ENCODE data around the gene PRR5L.

Gene PRR5L

DNA sequence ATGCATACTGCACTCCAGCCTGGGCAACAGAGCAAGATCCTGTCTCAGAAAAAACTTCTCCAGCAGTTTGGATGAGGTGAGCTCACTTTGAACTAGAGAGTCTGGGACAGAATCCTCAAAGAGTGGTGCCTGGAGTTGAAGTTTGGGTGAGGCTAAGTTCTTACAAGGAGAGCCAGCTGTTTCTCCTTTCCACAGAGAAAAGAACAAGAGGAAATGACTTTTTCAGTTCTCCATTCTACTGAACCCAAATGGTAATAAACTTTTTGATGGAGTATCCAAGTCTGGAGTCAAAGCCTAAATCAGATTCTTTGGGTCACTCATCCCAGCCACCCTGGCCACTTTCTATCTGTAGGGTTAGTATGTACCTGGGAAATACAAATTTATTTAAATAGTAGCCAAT lies 111.3 kb downstream of the PRR5L start:
- DNase-seq: no peak

DNA sequence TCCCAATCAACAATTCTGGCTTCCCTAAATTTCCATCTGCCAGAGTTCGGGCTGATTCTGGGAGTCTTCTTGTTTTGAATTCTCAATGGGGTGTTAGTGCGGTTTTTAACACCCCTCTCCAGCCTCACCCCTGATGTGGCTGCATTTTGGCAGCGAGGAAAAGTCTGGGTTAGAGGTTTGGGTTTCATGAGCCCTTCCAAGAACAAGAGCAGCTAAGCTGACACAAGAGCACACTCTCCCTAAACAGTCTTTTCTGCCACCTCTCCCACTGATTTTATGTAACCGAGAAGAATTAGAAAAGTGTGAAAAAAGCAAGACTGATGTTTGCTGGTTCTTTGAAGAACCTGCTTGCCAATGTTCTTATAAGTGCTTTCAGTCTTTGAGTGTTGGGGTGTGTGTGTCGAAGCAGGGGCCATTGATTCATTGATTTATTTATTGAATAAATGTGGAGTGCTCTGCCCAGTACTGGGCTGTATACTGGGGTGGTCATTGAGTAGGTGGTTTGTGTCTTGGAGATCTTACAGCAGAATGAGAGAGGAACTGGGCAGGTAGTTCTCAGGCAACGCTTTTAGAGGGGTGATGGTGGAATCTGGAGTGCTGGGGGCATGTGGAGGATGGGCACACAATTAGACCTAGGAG lies 112.5 kb downstream of the PRR5L start:
- DNase-seq: no peak

GRCh38 chr11:36409152-36409816 lies 113.2 kb downstream of the PRR5L start:
- DNase-seq: no peak

DNA sequence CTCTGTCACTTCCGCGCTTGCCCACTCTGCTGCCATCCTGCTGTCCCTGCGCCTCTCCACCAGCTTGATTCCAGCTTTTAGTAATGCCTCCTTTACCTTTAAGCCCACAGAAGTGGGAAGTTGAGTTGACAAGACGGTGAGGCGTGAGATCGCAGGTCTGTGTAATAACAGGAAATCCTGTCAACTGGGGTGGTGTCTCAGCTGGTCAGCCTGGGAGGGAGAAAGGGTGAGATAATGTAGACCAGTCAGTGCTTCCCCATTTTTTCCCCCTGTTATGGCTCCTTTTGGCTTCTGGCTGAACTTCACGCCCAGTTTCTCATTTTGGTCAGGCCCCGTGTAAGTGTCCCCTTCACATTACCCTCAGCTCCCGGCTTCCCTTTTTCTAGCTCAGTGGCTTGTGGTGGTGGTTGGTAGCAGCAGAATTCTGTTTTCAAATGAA lies 115.1 kb downstream of the PRR5L start:
- no peak for DNase-seq

GRCh38 chr11:36412781-36413383 lies 116.8 kb downstream of the PRR5L start:
- no peak for DNase-seq

DNA sequence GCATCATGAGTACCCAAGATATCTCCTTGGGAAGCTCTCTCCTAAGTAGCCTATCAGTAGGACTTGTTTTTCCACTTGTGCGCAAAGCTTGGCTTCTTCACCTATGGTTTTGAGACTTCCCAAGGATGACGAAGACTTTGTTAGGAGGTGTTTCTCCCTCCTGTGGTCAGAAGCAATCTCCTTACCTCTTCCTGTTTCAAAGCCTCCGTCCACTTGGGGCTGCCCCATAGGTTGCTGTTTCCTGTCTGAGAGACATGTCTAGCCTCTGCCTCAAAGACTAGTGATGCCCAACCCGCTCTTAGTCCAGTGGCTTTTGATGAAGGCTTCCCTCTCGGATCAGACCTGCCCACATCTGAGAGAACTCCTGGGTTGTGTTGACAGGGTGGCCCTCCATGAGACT lies 121.1 kb downstream of the PRR5L start:
- no peak for DNase-seq

- no peak for DNase-seq
Measured at GRCh38 chr11:36419791-36420424, 123.8 kb downstream of the PRR5L start.

DNA sequence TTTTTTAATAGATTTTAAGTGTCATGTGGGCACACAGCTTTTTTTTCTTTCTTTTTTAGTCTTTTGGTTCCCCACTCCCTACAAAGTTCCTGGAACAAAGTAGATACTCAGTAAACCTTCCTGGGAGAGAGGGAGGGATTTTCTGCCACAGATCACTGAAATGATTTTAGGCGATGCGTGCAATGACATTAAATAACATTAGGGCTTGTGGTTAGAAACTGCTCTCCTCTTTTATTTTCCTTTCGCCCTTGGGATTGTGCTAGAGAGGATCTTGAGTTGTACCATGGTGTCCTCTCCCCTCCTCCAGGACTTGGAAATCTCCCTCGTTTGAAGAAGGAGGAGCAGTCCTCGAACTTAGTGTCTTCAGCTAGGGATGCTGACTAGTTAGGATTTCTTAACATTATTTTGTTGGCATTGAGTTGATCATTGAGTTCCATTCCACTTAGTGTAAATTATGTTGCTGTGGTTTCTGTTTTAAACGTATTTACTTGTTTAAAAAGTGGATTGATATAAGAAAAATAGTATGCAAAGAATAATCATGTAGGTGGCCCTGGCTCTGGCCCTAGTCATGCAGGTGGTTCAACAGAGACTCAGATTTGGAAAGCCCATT lies 125.6 kb downstream of the PRR5L start:
- no peak for DNase-seq

GRCh38 chr11:36425561-36426081 lies 129.5 kb downstream of the PRR5L start:
- no peak for DNase-seq

DNA sequence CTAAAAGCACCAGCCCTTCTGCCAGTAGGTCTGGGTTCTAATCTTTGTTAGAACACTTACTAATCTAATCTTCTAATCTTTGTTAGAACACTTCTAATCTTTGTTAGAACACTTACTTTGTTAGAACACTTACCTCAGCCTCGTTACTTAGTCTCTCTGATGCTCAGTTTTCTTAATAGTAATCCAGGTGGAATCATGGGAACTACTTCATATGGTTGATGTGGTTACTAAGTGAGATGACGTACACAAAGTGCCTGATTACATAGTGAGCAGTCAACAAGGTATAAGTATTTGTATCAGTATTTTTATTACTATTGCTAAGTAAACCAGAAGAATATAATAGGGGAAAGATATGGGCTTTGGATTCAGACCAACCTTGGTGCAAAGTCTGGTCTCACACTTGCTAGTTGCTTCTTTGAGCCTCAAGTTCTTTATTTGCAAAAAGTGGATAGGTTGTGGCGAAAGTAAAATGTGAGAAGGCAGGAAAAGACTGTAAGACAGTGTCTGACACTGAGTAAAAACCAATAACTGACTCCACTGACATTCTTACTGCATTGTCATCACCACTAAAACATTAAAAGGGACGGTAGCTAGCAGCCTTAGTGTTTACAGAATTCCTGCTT lies 130.2 kb downstream of the PRR5L start:
- no peak for DNase-seq

GRCh38 chr11:36427079-36427478 lies 131.0 kb downstream of the PRR5L start:
- no peak for DNase-seq

DNA sequence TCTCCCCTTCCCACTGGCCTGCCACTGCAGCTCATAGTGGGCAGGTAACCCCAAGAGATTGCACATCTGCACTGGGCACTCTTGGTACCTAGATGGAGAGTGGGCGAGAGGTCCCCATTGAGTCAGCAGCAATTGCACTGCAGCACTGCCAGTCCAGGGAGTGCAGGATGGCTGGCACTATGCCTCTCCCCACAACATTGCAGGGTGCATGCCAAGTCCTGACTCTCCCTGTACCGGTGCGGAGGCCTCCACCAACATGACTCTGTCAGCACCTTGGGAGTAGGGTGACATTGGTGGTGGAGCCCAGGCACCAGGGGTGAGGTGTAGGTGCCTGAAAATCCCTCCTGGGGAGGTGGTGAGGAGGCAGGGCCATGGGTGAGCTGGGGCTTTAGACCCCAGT lies 131.8 kb downstream of the PRR5L start:
- DNase-seq: no peak

DNA sequence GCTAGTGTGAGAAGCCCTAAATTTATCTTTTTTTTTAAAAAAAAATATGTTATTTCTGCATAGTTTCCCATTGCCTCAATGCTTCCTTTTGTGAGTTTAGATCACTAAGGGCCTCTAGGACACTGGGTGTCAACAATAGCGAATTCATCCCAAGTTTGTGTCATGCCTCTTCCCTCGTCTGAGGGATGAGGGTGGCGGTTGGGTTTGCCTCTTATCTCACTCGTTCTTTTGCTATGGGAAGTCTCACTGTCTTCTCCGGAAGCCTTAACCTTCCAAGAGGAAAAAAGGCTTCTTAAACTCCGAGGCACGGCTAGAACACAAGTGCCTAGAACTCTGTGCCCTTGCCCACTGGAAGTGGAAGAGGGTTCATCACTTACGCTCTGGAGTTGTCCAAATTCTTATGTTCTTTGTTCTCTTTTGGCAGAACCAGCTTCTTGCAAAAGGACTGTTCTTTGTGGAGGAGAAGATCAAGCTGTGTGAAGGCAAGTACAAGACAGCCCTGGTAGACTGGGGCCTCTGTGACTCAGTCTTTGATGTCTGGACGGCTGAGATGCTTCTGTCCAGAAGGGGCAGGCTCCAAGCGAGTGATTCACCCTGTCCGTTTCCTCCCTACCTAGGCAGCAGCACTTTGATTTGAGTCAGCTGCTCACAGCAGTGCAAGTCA lies 135.5 kb downstream of the PRR5L start:
- DNase-seq: no peak

DNA sequence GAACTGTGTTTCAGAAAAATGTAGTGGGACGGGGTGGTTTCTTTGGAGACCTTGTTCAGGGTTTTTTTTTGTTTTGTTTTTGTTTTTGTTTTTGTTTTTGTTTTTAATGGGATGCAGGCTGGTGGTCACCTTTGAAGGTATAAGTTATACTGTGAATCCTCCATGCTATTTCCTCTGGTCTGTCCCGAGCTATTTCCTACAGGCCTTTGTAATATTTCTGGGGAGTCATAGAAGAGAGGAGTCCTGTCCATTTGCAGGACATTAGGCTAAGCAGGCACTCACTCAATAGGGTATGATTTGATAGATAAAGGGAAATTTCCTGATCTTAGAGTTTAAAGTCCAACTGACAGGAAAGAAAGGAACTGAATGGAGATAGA lies 136.0 kb downstream of the PRR5L start:
- no peak for DNase-seq

- DNase-seq: no peak
Measured at GRCh38 chr11:36432738-36433137, 136.7 kb downstream of the PRR5L start.

DNA sequence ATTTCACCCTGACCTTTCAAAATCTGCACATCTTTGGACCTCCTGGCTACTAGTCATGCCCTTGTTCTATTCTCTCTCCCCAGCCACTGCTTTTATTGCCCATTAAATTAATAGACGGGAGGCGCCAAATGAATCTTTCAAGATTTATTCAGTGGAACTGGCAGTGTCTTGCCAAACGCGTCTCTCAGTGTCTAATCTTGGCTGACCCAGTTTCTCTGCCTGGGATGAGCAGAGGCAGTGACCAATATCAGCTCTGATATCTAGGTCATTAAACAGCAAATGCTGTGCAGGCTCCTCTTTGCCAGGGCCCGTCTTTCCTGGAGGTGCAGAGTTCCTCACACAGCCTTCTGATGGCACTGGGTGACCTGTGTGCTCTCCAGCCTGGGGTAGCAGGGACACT lies 140.0 kb downstream of the PRR5L start:
- DNase-seq: no peak

GRCh38 chr11:36436589-36436988 lies 140.5 kb downstream of the PRR5L start:
- DNase-seq: no peak

DNA sequence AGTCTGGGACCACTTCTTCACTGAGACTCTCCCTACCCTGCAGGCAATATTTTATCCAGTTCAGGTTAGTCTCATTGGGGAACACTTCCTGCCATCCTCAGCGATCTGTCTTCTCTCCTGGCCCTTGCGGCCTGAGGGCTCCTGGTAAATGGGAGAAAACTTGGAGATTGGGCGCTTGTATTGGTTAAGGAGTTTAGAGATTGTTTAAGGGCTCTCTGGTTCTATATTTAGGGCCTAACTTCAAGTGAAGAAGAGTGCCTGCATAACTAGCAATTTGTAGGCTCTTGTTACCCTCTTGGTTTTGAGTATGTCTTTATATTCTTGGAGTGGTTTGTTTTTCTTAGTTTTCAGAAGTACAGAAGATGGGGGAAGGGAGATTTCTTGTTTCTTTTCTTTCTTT lies 141.3 kb downstream of the PRR5L start:
- no peak for DNase-seq

DNA sequence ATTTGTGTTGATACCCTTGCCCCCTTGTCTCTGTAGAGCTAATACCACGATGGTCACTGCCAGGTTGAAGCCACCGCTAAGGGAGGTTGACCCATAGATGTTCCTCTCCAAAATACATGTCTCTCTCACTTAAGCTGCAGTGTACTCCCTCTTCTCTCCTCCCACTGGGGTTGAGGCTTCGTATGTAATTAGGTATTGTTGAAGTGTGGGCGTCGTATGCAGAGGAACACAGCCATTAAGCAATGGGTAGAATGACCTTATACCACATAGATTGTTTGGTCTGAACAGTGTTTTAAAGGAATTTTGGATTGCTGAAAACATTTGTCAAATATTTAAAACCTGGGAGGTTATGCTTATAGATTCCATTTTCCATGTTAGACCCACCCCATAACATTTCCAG lies 142.0 kb downstream of the PRR5L start:
- DNase-seq: no peak

GRCh38 chr11:36441610-36442208 lies 145.6 kb downstream of the PRR5L start:
- no peak for DNase-seq

DNA sequence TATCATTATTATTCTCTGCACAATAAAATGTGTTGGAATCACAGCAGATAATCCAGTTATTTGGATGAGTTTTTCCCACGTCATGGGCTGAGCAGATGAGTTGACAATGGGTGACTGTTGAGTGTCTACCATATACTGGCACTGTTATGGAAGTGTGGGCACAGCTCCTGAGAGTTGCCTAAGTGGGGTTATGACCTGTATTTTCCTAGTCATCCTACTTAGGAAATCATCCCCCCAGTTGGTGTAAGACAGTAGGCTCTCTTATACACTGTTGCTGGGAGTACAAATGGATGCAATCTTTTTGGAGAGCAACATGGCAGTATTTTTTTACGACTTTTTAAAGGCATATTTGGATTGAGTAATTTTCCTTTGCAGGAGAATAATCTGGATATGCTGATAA lies 147.6 kb downstream of the PRR5L start:
- DNase-seq: no peak

- no peak for DNase-seq
Measured at GRCh38 chr11:36446135-36446534, 150.0 kb downstream of the PRR5L start.
